Fibroblast of skin of left biceps (primary cell): ENCODE measurements around the gene PAXIP1.
"Not testable (repeated sequence)": the region's sequence is repeated elsewhere in the genome, so short reads cannot be mapped to it uniquely, and the experiment has no call there.

Source experiments
- DNase-seq, 2 experiments: peaks; one replicate each; pipeline ENCODE4 v3.0.0-alpha.2; 2013; ENCODE audit warnings: low read depth in 2 of 2

PAXIP1 gene

GRCh38 chr7:154942691-154943090, 60.2 kb downstream of the PAXIP1 start:
- DNase-seq, result no peak

GRCh38 chr7:154937837-154938236, 65.1 kb downstream of the PAXIP1 start:
- DNase-seq, result no peak

GRCh38 chr7:154934353-154934952, 68.5 kb downstream of the PAXIP1 start:
- DNase-seq, result not testable (repeated sequence)

- no peak for DNase-seq
These were observed 71.0 kb downstream of the PAXIP1 start for GRCh38 chr7:154931906-154932305.

- no peak for DNase-seq
These were observed 73.8 kb downstream of the PAXIP1 start for GRCh38 chr7:154929006-154929726.

- peak; percentile 90 to 92 for DNase-seq
These were observed 74.6 kb downstream of the PAXIP1 start for GRCh38 chr7:154928136-154929005.

GRCh38 chr7:154927624-154928125, 75.2 kb downstream of the PAXIP1 start:
- DNase-seq, result peak; percentile 55 to 59

GRCh38 chr7:154922472-154922871, 80.5 kb downstream of the PAXIP1 start:
- not testable (repeated sequence) for DNase-seq

- DNase-seq, result no peak
These were observed 83.3 kb downstream of the PAXIP1 start for GRCh38 chr7:154919344-154920225.

GRCh38 chr7:154918741-154919140, 84.2 kb downstream of the PAXIP1 start:
- no peak for DNase-seq

GRCh38 chr7:154918266-154918665, 84.7 kb downstream of the PAXIP1 start:
- DNase-seq, result no peak

- DNase-seq, result no peak
These were observed 85.1 kb downstream of the PAXIP1 start for GRCh38 chr7:154917808-154918160.

GRCh38 chr7:154916856-154917807, 85.8 kb downstream of the PAXIP1 start:
- DNase-seq, result no peak

- no peak for DNase-seq
These were observed 86.5 kb downstream of the PAXIP1 start for GRCh38 chr7:154916381-154916780.

- DNase-seq, result no peak
These were observed 87.3 kb downstream of the PAXIP1 start for GRCh38 chr7:154915600-154915999.

GRCh38 chr7:154914996-154915380, 87.9 kb downstream of the PAXIP1 start:
- no peak for DNase-seq

GRCh38 chr7:154914308-154914995, 88.5 kb downstream of the PAXIP1 start:
- DNase-seq, result no peak

GRCh38 chr7:154913638-154914307, 89.2 kb downstream of the PAXIP1 start:
- peak; percentile 12 to 16 for DNase-seq
